ENCODE results near the gene ADD3. TPM values are rescaled to one million over a fixed set of nuclear protein-coding genes. Genes with fewer than 3 reads are reported as not detected.

The ADD3 gene
- total RNA-seq, 1 donor: 1,018 TPM

- H3K36me3 ChIP-seq (ENCODE audit: insufficient read depth, low read length): peaks cover 19% of the 10 kb centered on the region
- peaks cover 10% of the 10 kb centered on the region for H3K79me2 ChIP-seq (ENCODE audit: insufficient read depth, low read length)
- H3K27ac ChIP-seq (ENCODE audit: low read depth, low read length): no peak overlapping the region
- no peak for DNase-seq (ENCODE audit: insufficient read length, low spot score, missing footprints)
- H3K4me2 ChIP-seq (ENCODE audit: insufficient read depth, low read length): no peak overlapping the region
- TF ChIP-seq, protein P1, sequence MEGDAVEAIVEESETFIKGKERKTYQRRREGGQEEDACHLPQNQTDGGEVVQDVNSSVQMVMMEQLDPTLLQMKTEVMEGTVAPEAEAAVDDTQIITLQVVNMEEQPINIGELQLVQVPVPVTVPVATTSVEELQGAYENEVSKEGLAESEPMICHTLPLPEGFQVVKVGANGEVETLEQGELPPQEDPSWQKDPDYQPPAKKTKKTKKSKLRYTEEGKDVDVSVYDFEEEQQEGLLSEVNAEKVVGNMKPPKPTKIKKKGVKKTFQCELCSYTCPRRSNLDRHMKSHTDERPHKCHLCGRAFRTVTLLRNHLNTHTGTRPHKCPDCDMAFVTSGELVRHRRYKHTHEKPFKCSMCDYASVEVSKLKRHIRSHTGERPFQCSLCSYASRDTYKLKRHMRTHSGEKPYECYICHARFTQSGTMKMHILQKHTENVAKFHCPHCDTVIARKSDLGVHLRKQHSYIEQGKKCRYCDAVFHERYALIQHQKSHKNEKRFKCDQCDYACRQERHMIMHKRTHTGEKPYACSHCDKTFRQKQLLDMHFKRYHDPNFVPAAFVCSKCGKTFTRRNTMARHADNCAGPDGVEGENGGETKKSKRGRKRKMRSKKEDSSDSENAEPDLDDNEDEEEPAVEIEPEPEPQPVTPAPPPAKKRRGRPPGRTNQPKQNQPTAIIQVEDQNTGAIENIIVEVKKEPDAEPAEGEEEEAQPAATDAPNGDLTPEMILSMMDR (IDR thresholded peaks at IDR 0.05; ENCODE audit: extremely low read depth, low read depth, low read length): no peak
- no peaks in the 10 kb centered on the region for H3K4me1 ChIP-seq (ENCODE audit: insufficient read depth, low read length)
- H3K4me3 ChIP-seq (ENCODE audit: insufficient read depth, low read length): no peak overlapping the region
- no peaks in the 10 kb centered on the region for H3K9me3 ChIP-seq (ENCODE audit: low read depth, low read length)
- H4K20me1 ChIP-seq (ENCODE audit: insufficient read depth, low read length): peaks cover 4% of the 10 kb centered on the region
- H2AFZ ChIP-seq (ENCODE audit: low read length): no peak overlapping the region
- no peaks in the 10 kb centered on the region for H3K27me3 ChIP-seq (ENCODE audit: insufficient read depth, low read length)
These were observed 99.6 kb downstream of the ADD3 start for GRCh38 chr10:110107430-110107829.

DNA sequence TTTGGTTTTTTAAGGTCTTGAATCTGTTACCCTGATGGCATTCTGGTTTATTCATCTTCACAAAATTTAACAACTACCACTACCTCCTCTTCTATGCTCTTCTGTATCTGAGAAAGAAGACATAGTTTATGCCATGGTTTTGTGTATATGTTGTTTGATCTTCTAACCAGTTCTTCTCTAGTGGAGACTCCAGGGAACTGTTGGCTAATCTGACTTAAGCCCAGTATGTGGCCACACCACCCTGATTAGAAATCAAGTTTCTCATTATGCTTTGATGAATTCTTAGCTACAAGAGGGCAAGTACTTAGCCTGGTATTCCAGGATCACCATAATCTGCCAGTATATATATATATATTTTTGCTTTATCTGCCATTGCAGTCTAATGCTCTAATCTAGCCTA is 100.1 kb downstream of the ADD3 start:
- H2AFZ ChIP-seq (ENCODE audit: low read length): no peak overlapping the region
- peaks cover 10% of the 10 kb centered on the region for H3K79me2 ChIP-seq (ENCODE audit: insufficient read depth, low read length)
- H4K20me1 ChIP-seq (ENCODE audit: insufficient read depth, low read length): peaks cover 4% of the 10 kb centered on the region
- H3K4me3 ChIP-seq (ENCODE audit: insufficient read depth, low read length): no peak overlapping the region
- H3K4me2 ChIP-seq (ENCODE audit: insufficient read depth, low read length): no peak overlapping the region
- H3K9me3 ChIP-seq (ENCODE audit: low read depth, low read length): no peaks in the 10 kb centered on the region
- TF ChIP-seq, protein P1 (IDR thresholded peaks at IDR 0.05; ENCODE audit: extremely low read depth, low read depth, low read length): no peak
- H3K4me1 ChIP-seq (ENCODE audit: insufficient read depth, low read length): no peaks in the 10 kb centered on the region
- no peaks in the 10 kb centered on the region for H3K27me3 ChIP-seq (ENCODE audit: insufficient read depth, low read length)
- peak; percentile 60 for DNase-seq (ENCODE audit: insufficient read length, low spot score, missing footprints)
- peaks cover 19% of the 10 kb centered on the region for H3K36me3 ChIP-seq (ENCODE audit: insufficient read depth, low read length)
- no peak overlapping the region for H3K27ac ChIP-seq (ENCODE audit: low read depth, low read length)

DNA sequence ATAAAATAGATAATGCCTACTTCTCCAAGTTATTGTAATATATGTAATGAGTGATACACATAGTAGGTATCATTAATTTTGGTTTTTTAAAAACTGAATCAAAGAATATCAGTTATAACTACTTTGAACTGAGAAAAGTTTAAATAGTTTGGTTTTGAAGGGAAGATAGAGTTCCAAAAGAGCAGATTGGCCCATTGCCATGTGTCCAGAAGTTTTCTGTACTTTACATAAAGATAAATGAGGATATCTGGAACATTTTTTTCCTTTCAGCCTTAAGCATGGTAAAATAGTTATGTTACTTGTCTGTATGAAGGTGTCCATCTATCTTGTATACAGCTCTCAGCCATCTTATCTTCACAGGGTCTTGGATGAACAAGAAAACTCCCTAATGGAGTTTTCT is 101.7 kb downstream of the ADD3 start:
- Histone ChIP-seq H2AFZ (ENCODE audit: low read length) (no peak overlapping the region), H3K4me3 (ENCODE audit: insufficient read depth, low read length) (no peak overlapping the region), H4K20me1 (ENCODE audit: insufficient read depth, low read length) (peaks cover 4% of the 10 kb centered on the region), H3K79me2 (ENCODE audit: insufficient read depth, low read length) (peaks cover 5% of the 10 kb centered on the region), H3K27ac (ENCODE audit: low read depth, low read length) (no peak overlapping the region), H3K27me3 (ENCODE audit: insufficient read depth, low read length) (no peaks in the 10 kb centered on the region), H3K4me2 (ENCODE audit: insufficient read depth, low read length) (no peak overlapping the region), H3K36me3 (ENCODE audit: insufficient read depth, low read length) (peaks cover 25% of the 10 kb centered on the region), H3K4me1 (ENCODE audit: insufficient read depth, low read length) (no peaks in the 10 kb centered on the region), H3K9me3 (ENCODE audit: low read depth, low read length) (no peaks in the 10 kb centered on the region)
- TF ChIP-seq, protein P1 (IDR thresholded peaks at IDR 0.05; ENCODE audit: extremely low read depth, low read depth, low read length): no peak
- no peak for DNase-seq (ENCODE audit: insufficient read length, low spot score, missing footprints)

- Histone ChIP-seq H3K4me1 (ENCODE audit: insufficient read depth, low read length) (no peaks in the 10 kb centered on the region), H3K36me3 (ENCODE audit: insufficient read depth, low read length) (peaks cover 27% of the 10 kb centered on the region), H3K4me3 (ENCODE audit: insufficient read depth, low read length) (no peak overlapping the region), H3K9me3 (ENCODE audit: low read depth, low read length) (no peaks in the 10 kb centered on the region), H4K20me1 (ENCODE audit: insufficient read depth, low read length) (peaks cover 4% of the 10 kb centered on the region), H3K27me3 (ENCODE audit: insufficient read depth, low read length) (no peaks in the 10 kb centered on the region), H3K79me2 (ENCODE audit: insufficient read depth, low read length) (peaks cover 5% of the 10 kb centered on the region), H3K27ac (ENCODE audit: low read depth, low read length) (no peak overlapping the region), H2AFZ (ENCODE audit: low read length) (no peak overlapping the region), H3K4me2 (ENCODE audit: insufficient read depth, low read length) (no peak overlapping the region)
- TF ChIP-seq, protein P1 (IDR thresholded peaks at IDR 0.05; ENCODE audit: extremely low read depth, low read depth, low read length): no peak
- DNase-seq (ENCODE audit: insufficient read length, low spot score, missing footprints): no peak
These were observed 102.6 kb downstream of the ADD3 start for GRCh38 chr10:110110338-110110737.
